Retina (tissue), 1 donor: ENCODE results near the gene RPL28.

ENCODE experiments used
- DNase-seq: peaks from one replicate; pipeline ENCODE4 v3.0.0-alpha.2; 2016

The RPL28 gene

DNA sequence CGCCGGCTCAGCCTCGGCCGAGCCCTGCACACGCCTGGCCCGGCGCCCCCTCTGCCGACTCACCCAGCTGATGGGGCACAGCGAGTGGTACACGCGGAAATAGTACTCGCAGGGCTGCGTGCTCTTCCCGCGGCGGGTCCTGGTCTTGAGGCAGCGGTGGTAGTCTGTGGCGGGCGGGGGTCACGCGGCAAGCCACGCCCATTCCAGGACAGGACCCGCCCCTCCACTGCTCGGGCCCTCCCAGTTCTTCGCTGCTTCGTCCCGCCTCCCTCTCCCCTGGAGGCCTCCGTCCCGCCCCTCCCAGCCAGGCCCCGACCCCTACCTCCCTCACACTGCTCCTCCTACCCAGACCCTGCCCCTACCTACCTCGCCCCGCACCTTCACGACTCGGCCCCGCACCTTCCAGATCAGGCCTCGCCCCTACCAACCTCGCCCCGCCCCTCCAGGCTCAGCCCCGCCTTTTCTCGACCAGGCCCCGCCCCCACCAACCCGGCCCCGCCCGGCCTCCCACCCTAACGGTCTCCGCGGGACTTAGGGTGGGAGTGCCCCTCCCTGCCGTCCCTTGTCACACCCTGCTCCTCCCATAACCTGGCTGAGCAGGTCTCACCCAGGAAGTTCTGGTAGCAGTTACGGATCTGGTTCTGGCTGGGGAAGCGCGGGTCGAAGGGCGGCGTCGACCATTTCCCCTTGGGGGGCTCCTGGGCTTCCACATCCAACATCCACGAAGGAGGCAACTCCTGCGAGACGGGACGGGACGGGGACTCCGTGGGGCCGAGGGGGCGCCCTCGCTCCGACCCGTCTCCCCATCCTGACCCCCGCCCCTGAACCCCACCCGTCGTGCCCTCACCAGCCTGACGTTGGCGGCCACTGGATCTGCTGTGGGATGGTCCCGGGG, 31.7 kb upstream of the RPL28 start:
- DNase-seq, result peak; percentile 76

GRCh38 chr19:55354698-55355212, 31.0 kb upstream of the RPL28 start, which contains the start of gene COX6B2:
TSS of gene COX6B2 (minus strand) at chr19:55354719. CDS start at chr19:55354521, 198 bp downstream.
- DNase-seq, result no peak

GRCh38 chr19:55355213-55355821, 30.4 kb upstream of the RPL28 start:
- DNase-seq, result no peak

GRCh38 chr19:55358493-55358892, 27.2 kb upstream of the RPL28 start:
- no peak for DNase-seq

GRCh38 chr19:55358943-55359908, 26.5 kb upstream of the RPL28 start:
- no peak for DNase-seq

DNA sequence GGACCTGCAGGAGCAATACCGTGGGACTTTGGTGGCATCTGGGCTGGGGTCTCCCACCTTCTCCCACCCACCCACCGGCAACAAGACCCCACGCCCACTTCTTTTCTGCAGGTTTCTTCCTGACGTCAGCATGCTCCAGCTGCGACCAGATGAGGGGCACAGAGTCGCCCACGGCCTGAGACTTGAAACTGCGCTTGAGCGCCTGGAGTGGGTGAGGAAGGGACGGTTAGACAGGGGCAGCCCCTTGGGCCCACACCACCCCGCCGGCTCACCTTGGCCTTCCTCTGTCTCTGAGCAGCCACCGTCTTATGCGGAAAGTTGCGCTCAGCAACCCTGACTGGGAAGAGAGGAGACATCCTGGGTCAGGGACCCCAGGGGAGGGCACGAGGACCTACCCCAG, 24.8 kb upstream of the RPL28 start:
- DNase-seq, result no peak

DNA sequence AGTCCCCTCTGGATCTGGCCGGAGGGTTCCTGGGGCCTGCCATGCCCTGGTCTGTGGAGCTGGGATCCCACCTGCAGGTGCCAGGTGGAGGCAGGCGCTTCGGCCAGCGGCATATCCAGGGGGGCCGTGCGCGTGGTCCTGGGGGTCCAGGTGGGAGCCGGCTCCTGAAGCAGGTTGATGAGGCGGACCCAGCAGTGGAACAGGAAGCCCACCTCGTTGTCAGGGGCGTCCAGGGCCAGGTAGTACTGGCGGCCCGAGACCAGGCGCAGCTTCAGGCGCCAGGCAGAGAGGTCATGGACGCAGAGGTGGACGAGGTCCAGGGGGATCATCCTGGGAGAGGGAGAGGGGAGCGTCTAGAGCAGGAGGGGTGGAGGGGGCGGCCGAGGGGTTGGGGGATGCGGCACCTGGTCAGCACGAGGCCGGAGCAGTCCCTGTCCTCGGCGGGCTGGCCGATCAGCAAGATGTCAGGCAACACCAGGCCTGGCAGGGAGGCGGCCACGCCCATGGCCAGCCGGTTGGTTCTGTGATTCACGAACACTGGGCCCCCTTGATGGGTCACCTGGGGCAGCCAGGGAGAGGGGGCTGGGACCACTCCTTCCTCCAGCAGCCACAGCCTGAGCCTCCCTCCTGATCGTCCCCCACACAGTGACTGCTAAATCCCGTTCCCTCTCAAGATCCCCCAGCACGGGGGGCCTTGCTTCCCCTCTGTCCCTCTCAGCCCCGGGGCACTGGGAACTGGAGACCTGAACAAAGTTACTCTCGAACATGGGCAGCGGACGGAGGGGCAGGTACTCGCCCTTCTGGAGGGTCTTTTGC, 23.4 kb upstream of the RPL28 start:
- no peak for DNase-seq

GRCh38 chr19:55362990-55363716, 22.6 kb upstream of the RPL28 start, which contains the start of gene GARIN5B:
TSS of gene GARIN5B (minus strand) at chr19:55363260. CDS start at chr19:55363066, 194 bp downstream.
- DNase-seq, result no peak

DNA sequence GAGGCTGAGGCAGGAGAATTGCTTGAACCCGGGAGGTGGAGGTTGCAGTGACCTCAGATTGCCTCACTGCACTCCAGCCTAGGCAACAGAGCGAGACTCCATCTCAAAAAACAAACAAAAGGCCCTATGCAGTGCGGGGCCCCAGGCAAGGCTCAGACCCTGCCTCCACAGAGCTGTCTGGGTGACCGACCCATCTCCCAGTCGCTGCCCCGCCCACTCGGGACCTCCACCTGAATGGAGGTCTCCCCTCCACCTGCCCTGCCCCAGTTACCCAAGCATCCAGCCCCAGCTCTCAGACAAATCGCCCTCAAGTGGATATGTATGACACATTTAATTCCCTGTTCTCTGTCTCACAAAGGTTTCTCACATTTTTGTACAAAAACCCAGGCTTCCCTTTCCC, 20.5 kb upstream of the RPL28 start:
- no peak for DNase-seq

DNA sequence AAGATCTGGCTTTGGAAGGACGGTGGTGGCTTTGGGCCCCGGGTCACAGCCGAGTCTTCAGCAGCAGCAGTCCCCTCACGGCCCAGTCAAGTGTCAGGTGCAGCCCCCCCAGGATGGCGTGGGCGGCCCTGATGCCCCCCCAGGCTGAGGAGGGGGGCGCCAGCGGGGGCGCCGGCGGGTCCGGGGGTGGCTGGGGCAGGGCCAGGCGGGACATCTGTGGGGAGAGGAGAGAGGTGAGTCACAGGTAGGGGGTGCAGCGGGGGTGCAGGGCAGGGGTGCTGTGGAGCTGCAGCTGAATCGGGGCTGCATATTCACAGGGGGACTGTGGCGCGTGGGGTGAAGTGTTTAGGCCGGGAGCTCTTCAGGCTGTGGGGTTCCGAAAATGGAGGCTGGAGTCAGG, 19.8 kb upstream of the RPL28 start:
- DNase-seq, result no peak

GRCh38 chr19:55366790-55367189, 18.9 kb upstream of the RPL28 start:
- no peak for DNase-seq

DNA sequence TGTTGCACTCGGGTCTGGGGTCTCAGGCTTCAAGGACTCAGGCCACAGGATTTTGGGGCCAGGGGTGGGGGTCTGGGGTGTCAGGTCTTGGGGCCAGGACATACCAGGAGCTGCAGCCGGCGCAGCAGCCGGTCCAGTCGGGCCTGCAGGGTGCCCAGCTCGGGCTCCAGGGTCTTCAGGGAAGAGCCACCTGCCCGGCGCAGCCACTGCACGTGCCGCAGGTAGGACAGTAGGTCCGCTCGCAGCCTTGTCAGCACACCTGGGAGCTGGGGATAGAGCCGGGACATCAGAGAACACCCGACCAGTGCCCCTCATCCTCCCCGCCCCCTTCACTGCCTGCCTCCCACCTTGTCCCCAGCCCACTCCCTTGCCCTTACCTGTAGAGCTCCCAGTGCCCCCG, 17.6 kb upstream of the RPL28 start:
- DNase-seq, result no peak

DNA sequence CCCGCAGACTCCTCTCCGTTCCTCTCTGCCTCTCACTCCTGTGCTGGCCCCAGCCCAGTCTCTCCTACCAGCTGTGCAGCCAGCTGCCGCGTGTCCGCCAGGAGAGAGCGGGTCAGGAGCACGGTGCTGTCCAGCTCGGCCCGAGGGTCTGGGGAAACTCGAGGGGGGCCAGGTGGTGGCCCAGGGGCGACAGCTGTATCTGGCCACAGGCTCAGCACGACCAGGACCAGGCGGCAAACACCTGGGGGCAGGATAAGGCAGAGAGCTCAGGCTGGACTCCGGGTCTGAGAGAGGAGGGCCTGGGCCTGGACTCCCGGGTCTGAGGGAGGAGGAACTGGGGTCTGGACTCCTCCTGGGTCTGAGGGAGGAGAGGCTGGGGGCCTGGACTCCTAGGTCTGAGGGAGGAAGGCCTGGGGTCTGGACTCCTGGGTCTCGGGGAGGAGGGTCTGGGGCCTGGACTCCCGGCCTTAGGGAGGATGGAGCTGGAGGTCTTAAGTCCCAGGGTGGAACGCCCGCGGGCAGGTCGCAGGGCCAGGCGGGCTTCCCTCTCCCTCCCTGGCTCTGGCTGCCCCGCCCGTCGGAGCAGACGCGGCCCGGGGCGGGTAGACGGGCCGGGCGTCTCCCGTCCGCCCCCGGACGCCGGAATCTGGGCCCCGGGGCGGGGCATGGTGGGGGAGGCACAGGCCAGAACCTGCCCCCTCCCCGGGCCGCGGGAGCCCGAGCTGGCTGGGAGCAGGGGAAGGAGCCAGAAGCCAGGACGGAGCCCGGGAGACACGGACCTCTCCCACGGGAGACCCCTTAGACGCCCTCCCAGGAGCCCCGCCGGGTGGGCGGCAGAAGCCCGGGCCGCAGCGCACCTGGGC, 16.8 kb upstream of the RPL28 start:
- DNase-seq, result peak; percentile 51

DNA sequence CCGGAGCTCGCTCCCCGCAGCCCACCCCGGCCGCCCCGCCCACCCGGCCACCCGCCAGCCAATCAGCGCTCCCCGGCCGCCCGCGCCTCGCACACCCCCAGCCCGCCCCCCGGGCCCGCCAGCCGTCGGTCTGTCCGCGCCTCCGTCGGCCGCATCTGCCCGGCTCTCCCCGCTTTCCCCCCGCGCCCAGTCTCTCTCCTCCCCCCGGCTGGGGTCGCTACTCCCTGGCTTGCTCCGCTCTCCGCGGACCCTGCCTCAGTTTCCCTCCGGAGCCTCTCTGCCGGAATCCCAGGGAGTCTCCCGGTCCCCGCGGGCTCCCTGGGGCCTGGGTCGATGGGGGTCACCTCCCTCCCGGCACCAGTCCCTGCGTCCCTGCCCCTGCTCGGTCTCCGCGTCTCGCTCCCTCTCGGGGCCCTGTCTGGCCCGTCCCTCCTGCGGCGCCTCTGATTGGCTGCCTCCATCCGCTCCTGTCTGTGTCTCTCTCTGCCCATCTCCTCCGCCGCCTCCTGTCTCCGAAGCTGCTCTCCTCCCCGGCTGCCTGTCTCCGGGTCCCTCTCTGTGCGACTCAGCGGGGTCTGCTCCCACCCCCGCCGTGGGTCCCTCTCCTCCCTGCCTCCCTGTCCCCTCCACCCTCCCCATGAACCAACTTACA, 16.0 kb upstream of the RPL28 start:
- peak; percentile 77 for DNase-seq

- DNase-seq, result no peak
These were observed 15.3 kb upstream of the RPL28 start, which contains the start of gene IL11 for GRCh38 chr19:55370305-55370988. TSS of gene IL11 (minus strand) at chr19:55370463. CDS start at chr19:55370310, 153 bp downstream.

DNA sequence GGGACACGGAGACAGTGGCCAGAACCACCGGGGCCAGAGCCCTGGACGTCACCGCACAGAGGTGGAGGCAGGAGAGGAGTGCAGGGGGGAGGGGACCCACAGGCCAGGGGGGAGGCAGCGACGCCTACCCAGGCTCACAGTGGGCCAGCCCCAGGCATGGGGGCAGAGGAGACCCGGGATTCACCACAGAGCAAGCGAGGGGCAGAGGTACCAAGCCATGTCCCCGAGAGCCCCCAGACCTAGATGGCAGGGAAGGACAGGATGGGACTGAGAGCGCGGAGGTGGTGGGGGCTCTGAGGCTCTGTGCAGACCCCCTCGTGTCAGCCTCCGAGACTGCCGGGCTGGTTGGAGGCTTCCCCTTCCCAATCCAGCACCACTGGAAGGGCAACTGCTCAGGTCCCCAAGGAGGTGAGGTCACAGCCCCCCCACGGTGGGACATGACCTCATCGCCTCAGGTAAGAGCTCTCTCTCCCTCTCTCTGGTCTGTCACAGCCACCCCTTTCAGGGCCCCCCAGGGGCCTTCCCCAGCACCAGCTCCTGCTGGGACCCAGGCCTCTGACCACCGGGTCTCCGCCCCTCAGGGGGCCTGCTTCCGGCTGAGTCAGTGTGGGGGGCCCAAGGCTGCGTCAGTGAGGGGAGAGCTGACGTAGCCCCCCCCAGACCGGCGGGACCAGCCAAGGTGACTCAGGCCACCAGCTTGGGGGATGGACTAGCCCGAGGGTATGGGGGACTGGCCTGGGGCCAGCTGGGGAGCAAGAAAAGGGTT, 13.2 kb upstream of the RPL28 start:
- DNase-seq, result no peak

- DNase-seq, result no peak
These were observed 12.3 kb upstream of the RPL28 start for GRCh38 chr19:55373306-55373992.
